Stimulated activated CD8-positive, alpha-beta memory T cell treated with anti-CD3 and anti-CD28 coated beads, Interleukin-2, amount 100 ng/mL, for 1 hour (primary cell): ENCODE results near the gene MNT.

Source experiments
- DNase-seq, 2 donors: peaks; one replicate each; pipeline ENCODE4 v3.0.0-alpha.2; 2020; ENCODE audit warnings: low read depth in 2 of 2

MNT gene

GRCh38 chr17:2396192-2396567, 4.7 kb downstream of the MNT start:
- DNase-seq, result no peak

DNA sequence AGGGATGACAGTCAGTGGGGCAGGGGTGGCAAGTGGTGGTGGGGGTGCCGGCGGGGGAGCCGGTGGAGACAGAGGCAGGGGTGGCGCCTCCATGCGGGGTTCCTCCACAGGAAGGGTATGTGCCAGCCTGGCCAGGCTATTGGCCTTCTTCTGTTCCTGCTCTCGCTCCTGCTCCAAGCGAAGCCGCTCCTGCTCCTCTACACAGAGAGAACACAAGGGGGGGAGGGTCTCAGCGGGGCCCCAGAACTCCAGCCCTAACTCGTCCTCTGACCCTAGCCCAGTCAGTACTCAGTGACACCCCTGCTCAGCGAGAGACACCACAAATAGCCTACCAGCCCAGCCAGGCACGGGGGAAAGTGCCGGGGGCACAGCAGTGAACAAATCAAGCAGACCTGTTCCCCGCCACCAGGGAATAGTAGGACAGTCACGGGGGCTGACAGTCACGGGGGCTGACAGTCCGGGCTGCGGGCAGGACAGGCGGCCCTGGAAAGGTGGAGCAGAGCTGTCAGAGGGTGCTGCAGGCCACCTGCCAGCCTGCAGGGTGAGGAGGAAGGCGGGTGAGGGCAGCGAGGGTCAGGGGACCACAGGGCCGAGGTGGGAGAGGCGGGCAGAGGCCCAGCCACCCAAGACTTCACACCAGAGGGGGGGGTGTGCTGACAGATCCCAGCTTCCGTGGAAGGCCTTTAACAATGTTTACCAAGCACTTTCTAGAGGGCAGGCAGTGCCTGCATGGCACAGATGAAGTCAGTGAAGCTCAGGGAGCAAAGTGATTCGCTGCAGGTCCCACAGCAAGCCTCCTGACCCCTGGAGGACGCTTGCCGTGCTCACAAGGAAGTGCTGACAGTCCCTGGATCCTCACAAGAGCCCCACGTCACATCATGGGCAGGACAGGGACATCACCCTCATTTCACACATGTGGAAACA, 5.3 kb downstream of the MNT start:
- DNase-seq, result no peak

DNA sequence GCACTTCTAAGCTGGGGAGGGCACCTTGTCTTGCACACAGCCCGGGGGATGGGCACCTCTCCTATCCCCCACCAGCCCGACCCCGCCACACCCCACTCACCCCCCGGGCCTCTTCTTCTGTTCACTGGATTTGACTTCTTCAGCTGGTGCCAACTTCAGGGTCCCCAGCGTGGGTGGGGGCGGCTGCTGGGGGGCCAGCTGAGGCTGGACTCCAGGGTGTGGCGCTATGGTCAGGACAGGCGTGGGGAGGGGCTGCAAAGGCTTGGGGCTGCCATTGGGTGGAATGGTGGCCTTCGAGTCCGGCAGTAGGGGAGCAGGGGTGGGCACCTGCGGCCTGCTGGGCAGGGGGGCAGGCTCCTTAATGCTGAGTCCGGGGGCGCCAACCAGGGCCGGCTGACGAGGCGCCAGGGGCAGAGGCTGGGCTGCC, 6.1 kb downstream of the MNT start:
- DNase-seq, result no peak

GRCh38 chr17:2393954-2394749, 6.7 kb downstream of the MNT start:
- DNase-seq, result no peak

DNA sequence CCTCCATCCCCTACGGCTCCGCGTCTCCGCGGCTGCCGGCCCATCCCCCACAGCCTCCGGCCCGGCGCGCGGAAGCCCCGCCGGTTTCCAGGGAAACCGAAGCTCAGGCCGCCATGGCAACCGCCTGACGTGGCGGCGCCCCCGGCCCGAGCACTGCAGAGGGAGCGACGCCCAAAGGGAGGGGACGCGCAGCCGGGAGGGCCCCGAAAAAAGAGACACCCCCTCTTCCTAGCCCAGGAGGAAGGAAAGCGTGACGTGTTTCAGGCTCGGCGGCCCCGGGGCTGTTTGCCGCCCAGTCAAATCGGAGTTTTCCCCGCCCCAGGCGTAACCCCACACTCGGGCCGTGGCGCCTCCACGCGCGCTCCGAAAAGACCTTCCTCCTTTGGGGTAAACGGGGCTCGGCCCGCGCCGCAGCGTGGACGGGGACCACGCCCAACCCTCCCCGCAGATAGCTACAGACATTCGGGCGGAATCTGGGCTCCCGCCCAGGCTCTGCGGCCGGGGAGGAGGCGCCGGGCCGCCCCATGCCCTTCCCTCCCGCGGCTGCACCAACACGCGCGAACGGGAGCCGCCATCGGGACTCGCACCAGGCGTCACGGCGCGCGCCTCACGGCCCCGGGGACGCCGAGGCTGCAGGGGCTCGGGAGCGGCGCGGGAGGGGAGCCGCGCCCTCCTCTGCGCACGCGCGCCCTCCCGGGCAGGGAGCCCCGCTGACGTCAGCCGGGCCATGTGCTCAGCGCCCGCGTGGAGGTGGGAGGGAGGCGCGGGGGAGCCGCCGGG, 7.5 kb downstream of the MNT start:
- peak; percentile 80 to 86 for DNase-seq

- DNase-seq, result peak; percentile 96 to 97
Observed at GRCh38 chr17:2392252-2393173, 8.3 kb downstream of the MNT start.

DNA sequence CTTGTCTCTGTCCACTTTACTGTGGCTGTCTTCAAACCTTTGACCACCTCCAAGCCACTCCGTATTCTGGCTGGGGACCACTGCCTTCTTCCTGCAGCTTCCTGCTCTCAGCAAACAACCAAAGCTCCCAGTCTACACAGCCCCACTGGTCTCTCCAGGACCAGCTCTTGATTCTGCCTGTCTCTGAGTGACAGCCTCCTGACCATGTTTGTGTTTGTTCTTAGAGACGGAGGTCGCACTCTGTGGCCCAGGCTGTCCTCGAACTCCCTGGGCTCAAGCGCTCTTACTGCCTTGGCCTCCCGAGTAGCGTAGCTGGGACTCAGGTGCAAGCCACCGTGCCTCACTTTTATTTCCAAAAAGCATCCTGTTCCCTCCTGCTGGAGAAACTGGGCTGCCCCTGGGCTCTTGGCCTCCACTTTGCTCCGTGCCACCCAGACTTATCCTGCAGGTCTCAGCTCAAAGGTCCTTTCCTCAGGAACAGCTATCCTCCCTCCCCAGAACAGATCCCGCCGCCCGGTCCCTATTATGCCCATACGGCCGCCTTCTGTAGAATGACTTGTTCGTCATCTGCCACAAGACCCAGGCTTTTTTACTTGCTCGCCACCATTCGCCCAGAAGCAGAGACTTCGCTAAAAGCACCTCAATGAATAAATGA, 9.1 kb downstream of the MNT start:
- DNase-seq, result no peak

- DNase-seq, result no peak
Observed at GRCh38 chr17:2390199-2390836, 10.5 kb downstream of the MNT start.

DNA sequence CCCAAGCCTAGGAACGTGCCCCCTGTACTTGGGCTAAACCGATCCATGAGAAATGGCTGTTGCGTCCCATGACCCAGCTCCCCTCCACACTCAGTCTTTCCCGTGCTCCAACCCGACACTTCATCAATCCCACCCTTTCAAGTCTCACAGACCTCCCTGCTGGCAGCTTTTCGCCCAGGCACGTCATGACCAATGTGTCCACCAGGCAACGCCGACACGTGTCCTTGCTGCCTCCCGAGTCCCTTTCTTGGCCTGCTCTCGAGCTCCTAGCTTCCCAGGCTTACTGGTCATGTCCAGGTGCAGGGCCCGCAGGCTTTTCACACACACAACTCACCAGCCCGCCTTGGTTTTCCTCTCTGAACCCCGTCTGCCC, 12.2 kb downstream of the MNT start:
- DNase-seq, result no peak

GRCh38 chr17:2388020-2388682, 12.7 kb downstream of the MNT start:
- DNase-seq, result no peak

DNA sequence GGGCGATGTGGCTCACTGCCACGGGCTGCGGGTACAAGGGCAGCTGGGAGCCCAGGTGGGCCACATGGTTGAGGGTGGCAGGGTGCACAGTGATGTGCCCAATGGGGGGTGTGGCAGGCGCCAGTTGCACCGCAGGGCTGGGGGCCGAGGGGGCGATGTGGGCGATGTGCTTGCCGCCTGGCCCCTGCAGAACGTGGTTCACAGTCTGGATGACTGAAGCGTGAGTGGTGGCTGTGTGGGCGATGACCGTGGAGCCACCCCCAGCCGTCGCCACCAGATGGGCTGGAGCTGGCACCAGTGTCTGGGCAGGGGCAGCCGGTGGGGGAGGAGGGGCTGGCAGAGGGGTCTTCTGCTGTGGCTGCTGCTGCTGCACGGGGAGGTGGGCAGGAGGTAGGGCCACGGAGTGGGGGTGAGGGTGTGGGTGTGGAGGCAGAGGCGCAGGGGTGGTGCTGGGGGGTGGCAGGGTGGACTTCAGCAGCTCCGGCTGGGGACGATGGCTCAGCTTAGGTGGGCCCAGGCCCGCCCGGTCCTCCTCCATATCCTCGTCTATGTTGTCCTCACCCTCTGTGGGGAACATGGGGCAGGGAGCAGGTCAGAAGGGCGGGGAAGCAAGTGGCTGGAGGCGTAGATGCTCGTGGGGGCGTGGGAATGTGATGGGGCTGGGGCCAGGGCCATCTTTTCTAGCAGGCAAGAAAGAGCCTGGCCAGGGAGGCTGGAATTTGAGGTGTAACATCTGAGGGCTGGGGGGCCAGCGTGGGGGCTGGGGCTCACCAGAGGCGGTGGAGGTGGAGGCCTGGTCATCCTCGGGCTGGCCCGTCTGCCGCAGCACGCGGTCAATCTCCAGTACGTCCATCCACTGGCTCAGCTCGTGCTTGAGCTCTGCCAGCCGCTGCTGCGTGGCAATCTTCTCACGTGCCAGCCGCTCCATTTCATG, 13.5 kb downstream of the MNT start:
- no peak for DNase-seq

GRCh38 chr17:2386400-2387085, 14.3 kb downstream of the MNT start:
- DNase-seq, result no peak

DNA sequence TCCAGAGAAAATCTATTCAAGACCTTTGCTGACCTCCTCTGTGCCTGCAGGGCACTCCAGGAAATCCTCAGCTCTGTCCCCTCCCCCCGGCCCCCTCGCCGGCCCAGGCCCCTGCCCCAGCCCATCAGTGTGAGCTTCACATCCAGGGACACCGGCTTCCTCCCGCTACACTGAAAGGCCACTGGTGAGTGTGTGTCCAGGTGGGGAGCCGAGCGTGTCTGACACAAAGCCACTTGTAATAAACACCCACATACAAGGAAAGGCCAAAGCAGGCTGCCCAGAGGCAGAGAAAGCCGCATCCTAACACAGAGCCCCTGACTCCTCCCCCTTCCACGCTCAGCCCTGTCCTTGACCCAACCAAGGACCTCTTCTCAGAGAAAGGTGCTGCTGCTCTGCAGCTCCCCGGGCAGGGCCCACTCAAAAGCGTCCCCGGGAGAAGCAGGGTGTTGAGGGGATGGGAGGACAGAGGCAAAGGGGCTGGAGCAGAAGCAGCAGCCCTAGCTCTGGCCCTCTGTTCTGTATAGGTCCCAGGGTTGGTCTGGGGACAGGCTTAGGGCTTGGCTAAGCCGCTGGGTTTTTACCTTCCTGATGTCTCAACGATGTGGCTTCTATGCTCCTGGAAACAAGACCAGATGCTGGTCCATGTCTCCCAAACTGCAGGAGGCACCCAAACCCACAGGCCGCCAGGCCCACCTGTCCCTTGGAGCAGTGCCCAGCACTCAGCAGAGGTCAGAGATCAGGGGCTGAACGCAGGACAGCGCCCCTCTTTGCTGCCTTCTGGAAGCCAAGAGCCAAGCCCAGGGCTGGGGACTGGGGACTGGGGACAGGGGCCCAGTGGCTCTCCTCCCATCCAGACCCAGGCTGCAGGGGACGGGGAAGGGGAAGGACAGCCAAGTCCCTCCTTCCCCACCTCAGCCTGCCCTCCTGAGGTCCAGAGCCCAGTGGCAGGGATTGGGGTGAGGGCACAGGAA, 15.3 kb downstream of the MNT start:
- no peak for DNase-seq

GRCh38 chr17:2384439-2385127, 16.3 kb downstream of the MNT start:
- no peak for DNase-seq

DNA sequence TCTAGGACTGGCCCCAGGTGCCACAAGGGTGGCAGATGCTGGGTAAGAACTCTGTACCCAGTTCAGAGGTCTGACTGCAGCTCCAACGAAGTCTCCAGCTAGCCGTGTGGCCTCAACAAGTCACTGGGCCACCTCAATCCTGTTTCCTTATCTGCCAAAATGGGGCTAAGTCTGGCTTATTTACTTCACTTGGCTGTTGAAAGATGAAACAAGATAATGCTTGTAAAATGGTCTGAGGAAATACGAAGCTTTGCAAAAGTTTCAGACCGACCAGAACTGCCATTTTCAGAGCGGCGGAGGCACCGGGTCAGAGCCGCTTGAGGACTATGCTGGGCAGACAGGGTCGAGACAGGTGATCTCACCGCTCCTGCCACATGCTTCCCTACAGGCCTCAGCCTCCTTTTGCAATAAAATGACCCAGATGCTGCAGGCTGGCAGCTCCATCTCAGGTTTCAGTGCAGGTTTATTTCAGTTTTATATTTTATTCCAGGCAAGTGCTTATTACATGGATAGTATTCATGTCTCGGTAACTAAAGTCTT, 17.2 kb downstream of the MNT start:
- DNase-seq, result no peak
